GM23338 (cell line): ENCODE results near the gene FSIP1.

ENCODE experiments used
- CREB1 ChIP-seq: fragments of 250-450 bp; sonication (Bioruptor Pico); IDR thresholded peaks from 2 replicates; pipeline ENCODE4 v1.5.0; 2020; ENCODE audit warnings: low read depth, mild to moderate bottlenecking, moderate library complexity
- CTCF ChIP-seq, 2 experiments: fragments of 200-600 bp in 1 of 2; sonication (generic) in 1 of 2; conservative IDR thresholded peaks; 2 replicates each; pipeline versions ENCODE4 v1.5.1 to v1.6.1; 2016 to 2017; ENCODE audit warnings: antibody characterized with exemption in 2 of 2, low read depth in 2 of 2, mild to moderate bottlenecking in 2 of 2, moderate library complexity in 1 of 2
- ETS1 ChIP-seq: IDR thresholded peaks from 2 replicates; pipeline ENCODE4 v1.6.1; 2016; ENCODE audit warnings: antibody characterized with exemption
- EZH2 ChIP-seq: fragments of 200-600 bp; sonication (generic); IDR thresholded peaks from one replicate; pipeline ENCODE4 v1.8.0; 2017; ENCODE audit warnings: antibody characterized with exemption, mild to moderate bottlenecking, low read depth; ENCODE audit not compliant: unreplicated experiment
- EZH2phosphoT487 ChIP-seq: fragments of 200-600 bp; sonication (generic); IDR thresholded peaks from one replicate; pipeline ENCODE4 v1.8.1; 2018; ENCODE audit warnings: antibody characterized with exemption; ENCODE audit not compliant: unreplicated experiment
- JUNB ChIP-seq: IDR thresholded peaks from one replicate; pipeline ENCODE4 v1.6.1; 2016; ENCODE audit warnings: antibody characterized with exemption; ENCODE audit not compliant: unreplicated experiment
- NANOG ChIP-seq: IDR thresholded peaks from 2 replicates; pipeline ENCODE4 v1.6.1; 2016; ENCODE audit warnings: antibody characterized with exemption, borderline replicate concordance
- POLR2AphosphoS5 ChIP-seq: IDR thresholded peaks from 2 replicates; pipeline ENCODE4 v1.6.1; 2016; ENCODE audit warnings: antibody characterized with exemption, low read depth
- ZNF114 ChIP-seq: fragments of 250-450 bp; sonication (Bioruptor Pico); IDR thresholded peaks from 2 replicates; pipeline ENCODE4 v1.5.0; 2020; ENCODE audit warnings: mild to moderate bottlenecking, moderate library complexity
- ZNF331 ChIP-seq: fragments of 250-450 bp; sonication (Bioruptor Pico); IDR thresholded peaks from 2 replicates; pipeline ENCODE4 v1.5.0; 2020; ENCODE audit warnings: low read depth, mild to moderate bottlenecking, moderate library complexity
- TF ChIP-seq, protein P1 (sequence below): IDR thresholded peaks from one replicate; pipeline ENCODE4 v1.6.1; 2018; ENCODE audit warnings: antibody characterized with exemption; ENCODE audit not compliant: unreplicated experiment

DNA sequence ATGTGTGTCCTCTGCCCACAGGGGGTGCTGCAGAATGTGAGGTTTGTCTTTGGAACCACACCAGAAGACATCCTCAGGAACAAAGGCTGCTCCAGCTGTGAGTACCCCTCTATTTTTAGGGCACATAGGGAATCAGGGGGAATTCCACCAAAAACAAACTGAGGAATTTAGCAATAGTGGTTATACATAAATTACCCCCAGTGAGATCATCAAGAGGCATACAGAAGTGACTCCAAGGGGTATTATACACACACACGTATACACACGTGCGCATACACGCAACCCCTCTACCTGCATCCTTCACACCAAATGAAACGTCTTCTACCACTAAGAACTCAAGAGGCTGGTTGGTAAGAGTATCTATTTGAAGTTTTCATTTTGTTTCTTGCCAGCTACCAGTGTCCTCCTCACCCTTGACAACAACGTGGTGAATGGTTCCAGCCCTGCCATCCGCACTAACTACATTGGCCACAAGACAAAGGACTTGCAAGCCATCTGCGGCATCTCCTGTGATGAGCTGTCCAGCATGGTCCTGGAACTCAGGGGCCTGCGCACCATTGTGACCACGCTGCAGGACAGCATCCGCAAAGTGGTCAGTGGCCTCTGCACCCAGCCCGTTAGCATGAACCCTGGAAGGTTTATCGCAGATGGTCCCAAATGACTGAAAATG is 198.9 kb downstream of the FSIP1 start:
- TF ChIP-seq CREB1 (CRISPR knock-in tag) (no peak), ZNF331 (CRISPR knock-in tag) (no peak), NANOG (no peak), CTCF (conservative IDR thresholded peaks at IDR 0.05; ENCODE audit: low read depth in 2 of 2) (peak; percentile 60), POLR2AphosphoS5 (no peak), EZH2 (no peak), ETS1 (no peak), EZH2phosphoT487 (no peak), ZNF114 (CRISPR knock-in tag) (no peak), JUNB (no peak)
- TF ChIP-seq, protein P1, sequence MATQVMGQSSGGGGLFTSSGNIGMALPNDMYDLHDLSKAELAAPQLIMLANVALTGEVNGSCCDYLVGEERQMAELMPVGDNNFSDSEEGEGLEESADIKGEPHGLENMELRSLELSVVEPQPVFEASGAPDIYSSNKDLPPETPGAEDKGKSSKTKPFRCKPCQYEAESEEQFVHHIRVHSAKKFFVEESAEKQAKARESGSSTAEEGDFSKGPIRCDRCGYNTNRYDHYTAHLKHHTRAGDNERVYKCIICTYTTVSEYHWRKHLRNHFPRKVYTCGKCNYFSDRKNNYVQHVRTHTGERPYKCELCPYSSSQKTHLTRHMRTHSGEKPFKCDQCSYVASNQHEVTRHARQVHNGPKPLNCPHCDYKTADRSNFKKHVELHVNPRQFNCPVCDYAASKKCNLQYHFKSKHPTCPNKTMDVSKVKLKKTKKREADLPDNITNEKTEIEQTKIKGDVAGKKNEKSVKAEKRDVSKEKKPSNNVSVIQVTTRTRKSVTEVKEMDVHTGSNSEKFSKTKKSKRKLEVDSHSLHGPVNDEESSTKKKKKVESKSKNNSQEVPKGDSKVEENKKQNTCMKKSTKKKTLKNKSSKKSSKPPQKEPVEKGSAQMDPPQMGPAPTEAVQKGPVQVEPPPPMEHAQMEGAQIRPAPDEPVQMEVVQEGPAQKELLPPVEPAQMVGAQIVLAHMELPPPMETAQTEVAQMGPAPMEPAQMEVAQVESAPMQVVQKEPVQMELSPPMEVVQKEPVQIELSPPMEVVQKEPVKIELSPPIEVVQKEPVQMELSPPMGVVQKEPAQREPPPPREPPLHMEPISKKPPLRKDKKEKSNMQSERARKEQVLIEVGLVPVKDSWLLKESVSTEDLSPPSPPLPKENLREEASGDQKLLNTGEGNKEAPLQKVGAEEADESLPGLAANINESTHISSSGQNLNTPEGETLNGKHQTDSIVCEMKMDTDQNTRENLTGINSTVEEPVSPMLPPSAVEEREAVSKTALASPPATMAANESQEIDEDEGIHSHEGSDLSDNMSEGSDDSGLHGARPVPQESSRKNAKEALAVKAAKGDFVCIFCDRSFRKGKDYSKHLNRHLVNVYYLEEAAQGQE = no peak
